SIG-M5 (cell line): ENCODE measurements around the gene TRIM44.

Experiments
- DNase-seq: peaks from one replicate; lab custom pipeline; 2025; lab: John Stamatoyannopoulos, UW

The TRIM44 gene, protein sequence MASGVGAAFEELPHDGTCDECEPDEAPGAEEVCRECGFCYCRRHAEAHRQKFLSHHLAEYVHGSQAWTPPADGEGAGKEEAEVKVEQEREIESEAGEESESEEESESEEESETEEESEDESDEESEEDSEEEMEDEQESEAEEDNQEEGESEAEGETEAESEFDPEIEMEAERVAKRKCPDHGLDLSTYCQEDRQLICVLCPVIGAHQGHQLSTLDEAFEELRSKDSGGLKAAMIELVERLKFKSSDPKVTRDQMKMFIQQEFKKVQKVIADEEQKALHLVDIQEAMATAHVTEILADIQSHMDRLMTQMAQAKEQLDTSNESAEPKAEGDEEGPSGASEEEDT

DNA sequence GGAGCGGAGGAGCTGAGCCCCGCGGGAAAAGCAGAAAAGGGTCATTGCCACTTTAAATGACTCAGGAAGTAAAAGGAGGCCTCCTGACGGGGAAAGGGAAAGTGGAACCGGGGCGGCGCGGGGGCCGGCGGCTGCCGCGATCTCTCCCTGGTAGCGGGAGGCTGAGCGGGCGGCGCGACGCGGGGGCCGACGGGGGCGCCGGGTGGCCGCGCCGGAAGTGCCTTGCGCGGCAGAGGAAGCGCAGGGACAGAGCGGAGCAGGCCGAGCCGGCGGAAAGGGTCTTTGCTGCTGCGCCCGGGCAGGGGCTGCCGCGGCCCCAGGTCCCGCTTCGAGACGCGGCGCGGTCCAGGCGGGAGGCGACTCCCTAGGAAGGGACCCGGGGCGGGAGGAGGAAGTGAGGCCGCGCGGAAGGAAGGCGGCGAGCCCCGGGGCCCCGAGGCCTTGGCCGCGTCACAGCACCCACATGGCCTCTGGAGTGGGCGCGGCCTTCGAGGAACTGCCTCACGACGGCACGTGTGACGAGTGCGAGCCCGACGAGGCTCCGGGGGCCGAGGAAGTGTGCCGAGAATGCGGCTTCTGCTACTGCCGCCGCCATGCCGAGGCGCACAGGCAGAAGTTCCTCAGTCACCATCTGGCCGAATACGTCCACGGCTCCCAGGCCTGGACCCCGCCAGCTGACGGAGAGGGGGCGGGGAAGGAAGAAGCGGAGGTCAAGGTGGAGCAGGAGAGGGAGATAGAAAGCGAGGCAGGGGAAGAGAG lies at the start of gene TRIM44:
TRIM44 (plus strand) TSS at position 127 of the 759 bp plus-strand sequence; CDS start at position 464, 337 bp downstream.
- DNase-seq: no peak

DNA sequence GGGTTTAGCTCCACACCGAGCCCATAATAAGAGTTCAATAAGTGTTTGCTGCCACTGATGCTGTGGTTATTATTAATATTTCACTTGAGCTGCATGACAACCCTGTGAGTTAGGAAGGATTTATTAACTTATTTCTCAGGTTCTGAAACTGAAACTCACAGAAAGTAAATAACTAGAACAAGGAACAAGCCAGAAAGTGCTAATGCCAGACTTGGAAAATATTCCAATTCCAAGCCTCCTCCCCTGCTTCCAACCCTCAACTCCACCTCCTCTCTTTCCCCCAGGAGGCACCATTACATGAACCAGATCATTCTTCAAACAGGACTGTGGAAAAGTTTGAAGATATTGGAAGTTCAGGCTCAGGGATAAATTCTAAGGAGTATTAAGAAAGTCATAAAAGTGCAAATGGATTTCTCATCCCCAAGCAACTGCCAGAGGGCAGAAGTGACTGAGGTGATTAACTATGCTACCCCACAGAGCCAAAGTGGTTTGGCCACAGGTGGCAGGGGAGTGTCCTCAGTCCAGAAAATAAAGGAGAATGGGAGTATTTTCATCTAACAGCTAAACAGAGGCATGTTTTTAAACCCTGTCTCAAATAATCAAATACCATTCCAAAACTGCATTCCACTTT lies 47.5 kb upstream of the TRIM44 start:
- DNase-seq: no peak

DNA sequence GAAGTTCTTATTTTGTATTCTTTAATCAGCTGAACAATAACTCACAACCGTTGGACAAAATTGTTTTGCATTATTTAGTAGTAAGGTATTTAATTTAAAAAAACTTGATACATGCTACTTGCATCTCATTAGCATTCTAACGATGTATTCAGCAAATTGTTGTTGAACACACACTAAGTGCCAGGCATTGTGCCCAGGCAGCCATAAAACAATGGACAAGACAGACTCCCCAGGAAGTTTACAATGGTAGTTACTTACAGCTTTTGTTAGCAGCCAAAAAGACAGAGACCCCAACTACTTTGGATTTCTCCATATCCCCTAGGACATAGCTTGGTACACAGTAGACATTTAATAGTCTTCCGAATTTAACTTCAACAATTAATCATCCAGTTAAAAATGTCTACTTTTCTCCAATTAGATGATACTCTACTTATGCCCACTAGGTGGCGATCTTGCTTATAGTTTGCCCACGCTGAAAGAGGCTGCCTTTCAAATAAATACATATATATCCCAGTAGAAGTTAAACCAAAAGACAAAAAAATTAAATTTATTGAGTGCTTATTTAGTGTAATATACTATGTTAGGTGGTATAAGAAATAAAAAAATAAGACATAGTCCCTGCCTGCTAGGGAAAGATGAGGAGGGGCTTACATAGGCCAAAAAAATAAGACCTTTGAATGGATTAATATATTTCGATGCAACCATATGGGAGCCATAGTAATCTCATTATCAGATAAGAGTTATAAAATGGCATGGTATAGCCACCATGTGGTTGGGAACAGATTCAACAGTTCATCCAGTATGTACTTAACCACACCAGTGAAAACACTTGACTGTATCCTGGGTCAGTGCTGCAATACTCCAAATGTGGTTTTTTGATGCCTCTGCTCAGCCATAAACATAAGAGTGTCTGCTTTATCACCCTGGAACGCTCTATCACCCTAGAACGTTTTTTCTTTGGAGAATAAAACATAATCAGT lies 46.4 kb upstream of the TRIM44 start:
- peak; percentile 26 for DNase-seq

DNA sequence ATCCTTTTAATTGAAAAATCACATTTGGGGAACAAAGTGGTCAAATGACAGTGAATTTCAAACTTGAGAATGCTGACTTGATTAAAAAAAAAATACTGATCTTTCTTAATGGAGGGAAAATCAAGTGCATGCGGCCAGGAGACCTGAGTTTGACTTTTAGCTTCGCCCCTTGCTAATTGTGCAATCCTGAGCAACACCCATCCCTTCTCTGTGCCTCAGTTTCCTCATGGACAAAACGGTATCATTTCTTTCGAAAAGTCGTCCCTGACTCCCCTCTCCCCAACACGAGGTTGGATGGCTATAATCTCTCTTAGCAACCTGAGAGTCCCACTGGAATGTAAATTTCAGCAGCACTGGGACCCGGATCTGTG lies 45.3 kb upstream of the TRIM44 start:
- DNase-seq: no peak

DNA sequence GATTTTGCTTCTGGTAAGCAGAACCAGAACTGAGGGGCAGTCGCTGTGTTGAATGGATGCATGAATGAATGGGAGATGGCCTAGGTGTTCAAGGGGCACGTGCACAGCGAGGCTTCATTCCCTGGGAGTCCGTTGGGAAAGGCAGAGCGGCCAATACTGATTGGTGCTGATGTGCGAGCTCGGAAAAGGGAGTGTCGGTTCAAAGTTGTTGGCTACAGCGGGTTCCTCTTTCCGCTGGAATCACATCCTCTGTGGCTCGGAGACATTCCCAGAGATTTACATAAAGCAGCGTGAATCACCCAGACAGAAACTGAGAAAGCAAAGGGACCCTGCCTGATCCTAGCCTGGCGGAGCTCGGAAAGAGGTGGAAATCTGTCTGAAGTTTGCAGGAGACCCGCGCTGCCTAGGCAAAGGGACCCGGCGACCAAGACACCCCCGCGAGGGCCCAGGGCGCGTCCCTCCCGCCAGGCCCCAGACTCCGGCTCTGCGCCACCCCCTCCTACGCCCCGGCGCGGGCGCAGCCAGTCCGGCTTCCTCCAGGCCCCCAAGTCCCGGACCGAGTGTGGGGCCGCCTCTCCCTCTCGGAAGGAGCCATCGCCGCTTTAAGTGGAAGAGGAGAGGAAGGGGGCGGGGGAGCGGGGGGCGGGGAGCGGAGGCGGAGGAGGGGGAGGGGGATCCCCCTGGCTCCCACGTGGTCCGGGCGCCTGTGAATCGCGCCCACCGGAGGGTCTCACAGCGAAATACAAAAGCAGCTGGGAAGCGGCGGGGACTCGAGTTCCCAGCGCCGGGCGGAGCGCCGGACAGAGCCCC lies 44.7 kb upstream of the TRIM44 start, which contains the start of gene FJX1:
FJX1 (plus strand) TSS at position 774 of the 810 bp plus-strand sequence. CDS start 177 bp downstream, outside the sequence.
- DNase-seq: no peak

DNA sequence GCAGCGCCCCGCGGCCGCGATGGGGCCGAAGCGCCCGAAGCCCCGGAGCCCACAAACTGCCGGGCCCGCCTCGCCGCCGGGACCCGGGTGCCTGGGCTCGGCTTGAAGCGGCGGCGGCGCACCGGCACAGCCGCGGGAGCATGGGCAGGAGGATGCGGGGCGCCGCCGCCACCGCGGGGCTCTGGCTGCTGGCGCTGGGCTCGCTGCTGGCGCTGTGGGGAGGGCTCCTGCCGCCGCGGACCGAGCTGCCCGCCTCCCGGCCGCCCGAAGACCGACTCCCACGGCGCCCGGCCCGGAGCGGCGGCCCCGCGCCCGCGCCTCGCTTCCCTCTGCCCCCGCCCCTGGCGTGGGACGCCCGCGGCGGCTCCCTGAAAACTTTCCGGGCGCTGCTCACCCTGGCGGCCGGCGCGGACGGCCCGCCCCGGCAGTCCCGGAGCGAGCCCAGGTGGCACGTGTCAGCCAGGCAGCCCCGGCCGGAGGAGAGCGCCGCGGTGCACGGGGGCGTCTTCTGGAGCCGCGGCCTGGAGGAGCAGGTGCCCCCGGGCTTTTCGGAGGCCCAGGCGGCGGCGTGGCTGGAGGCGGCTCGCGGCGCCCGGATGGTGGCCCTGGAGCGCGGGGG lies 44.0 kb upstream of the TRIM44 start:
- DNase-seq: no peak

DNA sequence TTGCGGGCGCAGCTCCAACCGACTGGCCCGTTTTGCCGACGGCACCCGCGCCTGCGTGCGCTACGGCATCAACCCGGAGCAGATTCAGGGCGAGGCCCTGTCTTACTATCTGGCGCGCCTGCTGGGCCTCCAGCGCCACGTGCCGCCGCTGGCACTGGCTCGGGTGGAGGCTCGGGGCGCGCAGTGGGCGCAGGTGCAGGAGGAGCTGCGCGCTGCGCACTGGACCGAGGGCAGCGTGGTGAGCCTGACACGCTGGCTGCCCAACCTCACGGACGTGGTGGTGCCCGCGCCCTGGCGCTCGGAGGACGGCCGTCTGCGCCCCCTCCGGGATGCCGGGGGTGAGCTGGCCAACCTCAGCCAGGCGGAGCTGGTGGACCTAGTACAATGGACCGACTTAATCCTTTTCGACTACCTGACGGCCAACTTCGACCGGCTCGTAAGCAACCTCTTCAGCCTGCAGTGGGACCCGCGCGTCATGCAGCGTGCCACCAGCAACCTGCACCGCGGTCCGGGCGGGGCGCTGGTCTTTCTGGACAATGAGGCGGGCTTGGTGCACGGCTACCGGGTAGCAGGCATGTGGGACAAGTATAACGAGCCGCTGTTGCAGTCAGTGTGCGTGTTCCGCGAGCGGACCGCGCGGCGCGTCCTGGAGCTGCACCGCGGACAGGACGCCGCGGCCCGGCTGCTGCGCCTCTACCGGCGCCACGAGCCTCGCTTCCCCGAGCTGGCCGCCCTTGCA lies 43.3 kb upstream of the TRIM44 start:
- no peak for DNase-seq

DNA sequence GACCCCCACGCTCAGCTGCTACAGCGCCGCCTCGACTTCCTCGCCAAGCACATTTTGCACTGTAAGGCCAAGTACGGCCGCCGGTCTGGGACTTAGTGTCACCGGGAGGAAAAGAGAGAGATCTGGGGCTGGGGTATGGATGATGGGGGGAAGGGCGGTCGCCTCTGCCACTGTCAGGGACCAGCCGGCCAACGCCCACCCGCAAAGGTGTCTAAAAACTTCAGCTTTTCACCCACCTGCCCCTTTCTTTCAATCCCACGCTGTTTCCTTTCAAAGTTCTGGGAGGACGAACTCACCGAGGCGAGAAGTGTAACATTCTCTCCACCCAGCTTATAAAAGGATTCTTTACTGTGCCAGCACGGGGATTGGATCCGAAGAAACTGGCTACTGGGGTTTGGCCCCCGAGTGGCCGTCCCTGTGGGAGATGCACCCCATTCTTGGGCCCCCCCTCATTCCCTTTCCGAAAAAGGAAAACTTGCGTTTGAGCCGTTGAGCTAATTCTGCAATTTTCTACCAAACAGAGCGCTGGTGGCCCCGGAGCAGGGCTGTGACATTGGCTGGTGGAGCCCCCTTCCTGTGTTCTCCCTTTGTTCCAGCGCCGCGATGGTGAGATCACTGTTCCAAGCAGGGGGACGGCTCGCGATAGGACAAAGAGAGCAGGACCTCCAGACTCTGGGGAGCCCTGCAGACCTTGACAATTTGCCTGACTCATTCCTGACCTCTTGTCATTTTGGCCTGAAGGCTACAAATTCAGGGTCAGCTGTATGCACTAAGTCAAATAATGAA lies 42.5 kb upstream of the TRIM44 start:
- DNase-seq: no peak

DNA sequence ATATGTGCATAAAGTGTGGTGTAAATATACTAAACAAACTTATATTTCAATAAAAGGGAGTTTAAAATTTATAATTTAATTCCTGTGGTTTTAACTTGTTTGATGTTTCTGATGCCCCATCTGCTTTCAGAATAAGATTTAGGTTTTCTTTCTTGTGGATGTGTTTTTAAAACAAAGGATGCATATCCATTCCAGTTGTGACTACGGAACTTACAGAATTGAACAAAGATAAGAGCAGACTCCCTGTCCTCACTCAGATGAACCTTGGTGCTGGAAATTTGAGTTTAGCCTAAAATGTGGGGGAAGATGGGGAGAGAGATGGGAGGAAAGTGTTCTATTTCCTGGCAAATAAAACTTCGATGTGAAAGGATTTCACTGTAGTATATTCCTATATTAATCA lies 41.8 kb upstream of the TRIM44 start:
- DNase-seq: no peak

DNA sequence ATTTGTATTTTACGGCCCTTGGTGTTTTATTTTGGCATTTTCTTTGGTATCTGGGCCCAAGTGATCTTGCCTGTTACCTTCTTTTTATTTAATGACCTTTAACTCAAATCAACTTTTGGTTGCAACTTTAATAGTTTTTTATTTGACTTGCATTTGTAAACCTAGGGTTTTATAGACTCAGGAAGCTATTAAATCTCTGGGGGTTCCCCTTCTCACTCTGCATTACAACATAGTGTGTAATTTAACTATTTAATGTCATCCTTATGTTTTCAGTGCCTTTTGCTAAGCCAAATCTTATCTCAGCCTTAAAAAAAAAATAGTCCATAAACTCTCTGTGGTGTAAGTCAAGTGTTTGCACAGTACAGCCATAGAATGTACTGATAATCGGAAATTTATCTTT lies 41.0 kb upstream of the TRIM44 start:
- no peak for DNase-seq

DNA sequence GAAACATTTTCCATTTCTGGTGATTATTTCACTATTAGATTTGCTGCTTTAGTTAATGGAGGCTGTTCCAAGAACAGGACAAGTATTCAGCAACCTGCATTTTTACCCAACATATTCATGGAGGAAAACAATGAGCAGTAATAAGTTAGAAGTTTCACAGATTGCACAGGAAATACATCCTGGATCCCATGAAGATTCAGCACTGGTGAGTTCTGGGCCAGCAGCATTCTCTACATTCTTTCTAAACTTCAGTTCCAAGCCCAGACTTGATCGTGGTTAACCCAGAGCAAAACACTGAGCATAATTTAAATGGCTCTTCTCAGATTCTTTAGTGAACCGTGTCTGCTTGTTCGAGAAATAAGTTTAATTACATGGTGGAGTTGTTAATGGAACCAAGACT lies 40.5 kb upstream of the TRIM44 start:
- no peak for DNase-seq

DNA sequence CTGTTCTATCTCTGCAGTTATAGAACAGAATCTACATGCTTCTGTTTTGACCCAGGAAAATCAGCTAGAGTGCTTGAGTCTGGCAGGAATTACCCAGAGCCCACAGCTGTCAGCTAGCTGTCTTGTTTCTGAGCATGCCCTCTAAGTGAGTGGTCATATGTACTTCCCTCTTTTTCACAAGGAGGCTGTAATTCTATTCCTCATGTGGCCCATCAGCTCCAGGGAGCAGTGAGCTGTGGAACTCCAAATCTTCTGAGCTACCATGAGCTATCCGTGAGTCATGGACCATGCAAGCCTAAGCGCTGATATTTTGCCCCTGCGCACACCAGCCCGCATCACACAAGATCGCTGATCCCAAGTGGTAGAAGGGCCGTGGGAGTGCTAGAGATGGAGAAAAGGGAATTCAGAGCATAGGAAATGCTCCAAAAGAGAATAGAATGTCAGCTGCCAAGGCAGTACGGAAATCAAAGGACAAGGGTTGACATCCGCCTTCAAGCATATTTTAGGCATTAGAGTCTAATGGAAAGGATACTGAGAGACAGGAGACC lies 38.9 kb upstream of the TRIM44 start:
- DNase-seq: no peak

DNA sequence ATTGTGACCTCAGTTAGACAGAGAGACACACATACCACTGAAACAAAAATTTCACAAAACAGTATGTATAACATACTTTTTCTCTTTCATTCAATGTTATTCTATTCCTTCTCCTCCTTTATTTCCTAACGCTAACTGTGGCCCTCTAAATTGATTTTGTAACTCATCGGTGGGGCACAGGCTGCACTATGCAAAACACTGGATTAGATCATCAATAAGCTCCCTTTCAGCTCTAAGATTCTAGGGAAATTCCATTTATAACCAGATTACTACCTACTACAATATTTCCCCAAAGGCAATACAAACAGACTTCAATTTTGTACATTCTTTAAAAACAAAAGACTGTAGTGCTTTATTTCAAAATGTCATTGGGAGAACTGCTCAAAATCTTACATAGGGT lies 38.3 kb upstream of the TRIM44 start:
- DNase-seq: no peak

DNA sequence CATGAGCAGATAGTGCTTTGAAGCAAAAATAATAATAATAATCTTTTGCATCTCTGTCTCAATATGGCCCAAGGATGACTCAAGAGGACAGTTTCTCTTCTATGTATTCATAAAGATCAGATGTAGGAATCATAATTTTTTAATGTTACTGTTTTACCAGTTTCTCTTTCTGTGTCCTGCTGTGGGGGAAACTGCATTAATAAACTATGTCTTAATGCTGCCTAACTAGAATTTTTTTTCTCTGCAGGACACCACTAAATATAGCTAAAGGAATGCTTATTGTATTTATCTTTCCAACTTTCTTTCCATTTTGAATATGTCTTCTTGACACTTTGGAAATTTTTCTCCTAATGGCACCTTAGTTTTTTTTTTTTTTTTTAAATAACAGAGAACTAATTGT lies 37.8 kb upstream of the TRIM44 start:
- no peak for DNase-seq

DNA sequence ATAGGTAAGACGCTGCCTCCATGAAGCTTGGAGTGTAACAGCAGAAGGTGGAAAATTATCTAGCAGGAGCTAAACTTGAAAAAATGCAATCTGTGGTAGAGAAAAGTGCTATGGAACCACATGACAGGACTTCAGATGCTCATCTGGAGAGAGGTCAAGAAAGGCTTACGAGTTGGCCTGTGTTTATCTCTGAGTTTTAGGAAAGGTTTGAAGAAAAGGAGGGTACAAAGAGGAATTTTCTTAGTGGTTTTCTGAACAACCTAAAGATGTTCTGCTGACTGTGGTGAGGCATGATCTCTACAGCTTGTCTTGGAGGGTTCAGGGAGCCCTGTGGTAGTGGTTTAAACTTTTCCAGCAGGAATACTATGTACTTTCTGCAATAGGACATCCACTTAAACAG lies 36.1 kb upstream of the TRIM44 start:
- DNase-seq: no peak

DNA sequence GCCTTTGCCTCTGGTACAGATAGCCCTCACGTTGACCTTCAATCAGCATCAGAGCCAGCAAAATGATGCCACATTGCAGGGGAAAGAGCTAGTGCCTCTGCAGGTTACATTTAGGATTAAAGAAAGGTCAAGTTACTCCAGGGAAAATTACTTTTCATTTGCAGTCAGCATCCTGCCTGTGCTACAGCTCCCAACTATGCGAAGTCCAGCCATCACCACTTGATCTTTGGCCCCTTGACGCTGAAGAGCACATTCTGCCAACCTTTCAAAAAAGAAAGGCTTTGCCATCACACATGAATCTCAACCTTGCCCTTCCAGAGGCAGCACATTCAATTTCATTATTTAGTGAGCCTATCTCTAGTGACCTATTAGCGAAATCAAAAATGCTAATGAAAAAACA lies 33.1 kb upstream of the TRIM44 start:
- no peak for DNase-seq

DNA sequence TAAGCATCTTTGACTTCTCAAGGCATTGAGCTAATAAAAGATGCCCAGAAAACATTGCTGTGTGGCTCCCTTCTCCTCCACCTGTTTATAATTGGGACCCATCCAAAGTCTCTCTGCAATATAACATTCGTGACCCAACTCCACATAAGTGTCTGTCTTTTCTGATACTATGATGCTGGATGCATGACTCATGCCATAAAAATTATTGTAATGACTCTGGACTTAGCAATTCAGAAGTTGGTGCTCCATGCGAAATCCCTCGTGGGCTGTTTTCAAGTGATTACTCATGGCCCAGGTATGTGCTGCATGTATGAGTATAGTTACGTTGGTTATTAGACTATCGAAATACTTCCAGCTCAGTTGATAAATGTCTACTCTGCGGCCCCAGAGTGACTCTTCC lies 32.7 kb upstream of the TRIM44 start:
- no peak for DNase-seq

DNA sequence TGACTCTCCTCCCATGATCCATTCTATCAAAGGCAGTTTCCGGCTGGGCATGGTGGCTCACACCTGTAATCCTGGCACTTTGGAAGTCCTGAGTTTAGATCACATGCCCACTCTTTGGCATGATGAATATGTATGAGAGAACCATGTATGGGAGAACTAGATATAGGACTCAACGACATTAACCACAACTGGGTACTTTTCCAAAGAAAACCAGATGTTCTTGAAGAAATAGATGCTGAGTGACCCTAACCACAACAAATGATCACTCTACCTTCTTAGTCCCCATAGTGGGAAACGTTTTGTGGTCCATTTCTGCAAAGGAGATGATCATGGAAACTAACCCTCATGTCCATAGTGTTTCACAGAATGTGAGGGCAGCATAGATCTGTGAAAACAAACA lies 30.7 kb upstream of the TRIM44 start:
- no peak for DNase-seq

DNA sequence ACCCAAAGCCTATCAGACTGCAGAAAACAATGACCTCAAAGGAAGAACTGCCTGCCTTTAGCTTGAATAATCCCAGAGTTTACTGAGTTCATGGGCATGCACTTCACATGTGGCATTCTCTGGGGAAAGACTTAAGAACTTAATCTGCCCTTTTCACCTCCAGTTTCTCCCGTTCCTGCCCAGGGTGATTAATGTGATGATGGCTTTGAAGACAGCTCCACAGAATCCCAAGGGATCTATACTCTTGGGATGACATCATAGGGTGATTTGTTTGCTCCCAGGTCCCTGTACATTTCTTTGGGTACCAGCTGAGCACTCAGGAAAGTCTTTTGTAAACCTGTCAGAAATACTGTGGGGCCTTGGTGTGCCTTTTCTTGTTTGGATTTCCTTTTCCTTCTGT lies 30.3 kb upstream of the TRIM44 start:
- no peak for DNase-seq
